SHP77 treated with DMSO at 0.1 percent for 48 hours (cell line): ENCODE measurements around the gene PPFIA1.

ENCODE experiments used
- DNase-seq: peaks from one replicate; lab custom pipeline; 2025; lab: John Stamatoyannopoulos, UW

PPFIA1 gene

GRCh38 chr11:70297341-70297740 is 26.9 kb downstream of the PPFIA1 start:
- no peak for DNase-seq

GRCh38 chr11:70298243-70298915 is 27.9 kb downstream of the PPFIA1 start:
- DNase-seq: no peak

- no peak for DNase-seq
These were observed 29.1 kb downstream of the PPFIA1 start for GRCh38 chr11:70299636-70300035.

GRCh38 chr11:70301191-70301590 is 30.7 kb downstream of the PPFIA1 start:
- DNase-seq: no peak

DNA sequence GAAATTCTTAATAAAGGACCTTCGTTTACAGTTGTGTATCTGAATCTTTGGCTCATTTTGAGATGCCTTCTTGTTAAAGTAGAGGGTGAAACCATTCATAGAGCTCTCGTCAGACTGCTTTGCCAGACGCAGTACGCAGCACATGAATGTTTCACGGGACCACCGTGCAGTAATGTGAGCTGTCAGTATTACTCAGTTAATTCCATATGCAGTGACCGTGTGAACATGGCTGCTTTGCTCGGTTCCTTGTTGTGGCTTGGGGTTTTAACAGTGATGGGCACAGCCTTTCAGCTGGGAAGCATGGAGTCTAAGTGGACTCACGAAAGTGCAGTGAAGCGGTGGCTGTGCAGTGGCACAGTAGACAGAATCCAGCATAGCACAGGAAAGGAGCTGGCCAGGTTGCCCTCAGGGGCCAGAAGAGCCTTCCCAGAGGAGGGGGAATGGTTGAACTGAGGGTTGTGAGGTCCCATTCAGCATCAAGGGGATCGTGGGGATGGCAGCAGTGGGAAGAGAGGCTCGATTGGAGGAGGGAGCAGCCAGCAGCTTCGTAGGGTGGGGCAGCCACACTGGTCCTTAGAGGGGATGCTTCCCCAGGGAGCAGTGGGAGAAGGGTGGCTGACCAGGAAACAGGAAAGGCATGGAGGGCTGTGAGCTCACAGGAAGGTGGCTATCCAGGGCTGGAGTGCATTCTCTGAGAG is 31.4 kb downstream of the PPFIA1 start:
- no peak for DNase-seq

- DNase-seq: no peak
These were observed 31.9 kb downstream of the PPFIA1 start for GRCh38 chr11:70302419-70302752.

DNA sequence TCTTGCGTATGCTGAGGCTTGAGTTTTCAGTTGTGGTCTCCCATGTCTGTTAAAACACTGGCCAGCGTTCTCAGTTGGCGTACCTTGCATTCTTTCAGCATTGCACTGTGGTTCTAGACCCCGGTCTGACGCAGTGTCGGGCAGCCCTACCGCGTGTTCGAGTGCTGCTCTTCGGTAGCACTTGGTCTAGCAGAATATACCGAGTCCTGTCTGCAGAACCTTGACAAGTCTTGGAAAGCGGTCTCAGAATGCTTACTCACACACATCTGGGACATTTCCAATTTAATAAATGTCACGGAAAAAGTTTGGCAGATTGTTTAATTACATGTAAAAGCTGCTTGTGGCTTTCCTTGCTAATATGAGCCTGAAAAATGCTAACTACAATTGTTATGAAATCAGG is 32.6 kb downstream of the PPFIA1 start:
- DNase-seq: no peak

DNA sequence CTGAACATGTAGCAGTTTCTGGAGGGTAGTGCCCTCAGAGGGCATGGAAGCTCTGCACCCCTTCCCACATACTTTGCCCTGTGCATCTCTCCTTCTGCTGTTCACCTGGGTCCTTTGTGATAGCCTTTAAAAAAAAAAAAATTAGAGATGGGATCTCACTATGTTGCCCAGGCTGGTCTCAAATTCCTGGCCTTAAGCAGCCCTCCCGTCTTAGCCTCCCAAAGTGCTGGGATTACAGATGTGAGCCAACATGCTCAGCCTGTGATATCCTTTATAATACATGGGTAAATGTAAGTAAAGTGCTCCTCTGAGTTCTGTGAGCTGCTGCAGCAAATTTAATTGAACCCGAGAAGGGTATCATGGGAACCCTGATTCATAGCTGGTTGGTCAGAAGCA is 33.7 kb downstream of the PPFIA1 start:
- no peak for DNase-seq

DNA sequence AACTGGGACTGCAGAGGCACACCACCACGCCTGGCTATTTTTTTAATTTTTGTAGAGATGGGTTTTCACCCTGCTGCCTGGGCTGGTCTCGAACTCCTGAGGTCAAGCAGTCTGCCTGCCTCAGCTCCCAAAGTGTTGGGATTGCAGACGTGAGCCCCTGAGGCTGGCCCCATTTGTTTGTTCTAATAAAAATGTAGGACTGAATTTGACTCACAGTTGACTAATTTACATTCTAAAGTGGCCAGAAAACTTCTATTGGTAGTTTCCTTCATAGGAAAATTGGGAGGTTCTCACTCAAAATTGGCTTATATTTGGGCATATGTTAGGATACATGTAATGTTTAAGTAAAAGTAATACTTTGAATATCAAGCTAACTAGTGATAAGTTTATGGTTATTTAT is 35.0 kb downstream of the PPFIA1 start:
- no peak for DNase-seq

GRCh38 chr11:70306586-70307033 is 36.1 kb downstream of the PPFIA1 start:
- DNase-seq: no peak

DNA sequence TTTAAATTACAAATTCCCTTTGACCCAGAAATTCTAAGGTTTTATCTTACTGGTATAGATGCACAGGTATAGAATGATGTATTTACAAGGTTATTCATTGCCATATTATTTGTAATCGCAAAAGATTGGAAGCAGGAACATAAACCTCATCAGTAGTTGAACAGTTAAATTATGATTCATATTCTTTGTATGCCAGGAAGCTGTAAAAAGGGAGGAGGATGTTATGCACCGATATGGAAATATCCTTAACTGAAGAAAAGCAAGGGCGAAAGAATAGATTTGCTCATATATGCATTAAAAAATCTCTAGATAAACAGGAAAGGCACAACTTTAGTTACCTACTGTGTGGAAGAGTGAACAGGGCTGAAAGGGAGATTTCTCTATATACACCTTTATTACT is 36.7 kb downstream of the PPFIA1 start:
- DNase-seq: no peak

DNA sequence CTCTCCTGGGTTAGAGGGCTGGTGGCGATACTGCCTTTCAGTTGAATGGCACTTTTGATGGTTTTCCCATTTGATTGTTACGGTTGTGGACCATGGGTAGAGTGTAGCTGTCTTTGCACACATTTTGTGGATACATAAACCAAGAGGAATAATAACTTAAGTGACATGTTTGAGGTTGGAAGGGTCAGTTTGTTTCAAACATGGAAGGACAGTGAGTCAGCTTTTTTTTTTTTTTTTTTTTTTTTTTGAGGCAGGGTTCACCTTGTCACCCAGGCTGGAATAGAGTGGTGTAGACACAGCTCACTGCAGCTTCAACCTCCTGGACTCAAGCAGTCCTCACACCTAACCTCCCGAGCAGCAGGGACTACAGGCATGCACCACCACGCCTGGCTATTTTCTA is 41.1 kb downstream of the PPFIA1 start:
- no peak for DNase-seq

GRCh38 chr11:70312401-70313357 is 42.2 kb downstream of the PPFIA1 start:
- DNase-seq: no peak

DNA sequence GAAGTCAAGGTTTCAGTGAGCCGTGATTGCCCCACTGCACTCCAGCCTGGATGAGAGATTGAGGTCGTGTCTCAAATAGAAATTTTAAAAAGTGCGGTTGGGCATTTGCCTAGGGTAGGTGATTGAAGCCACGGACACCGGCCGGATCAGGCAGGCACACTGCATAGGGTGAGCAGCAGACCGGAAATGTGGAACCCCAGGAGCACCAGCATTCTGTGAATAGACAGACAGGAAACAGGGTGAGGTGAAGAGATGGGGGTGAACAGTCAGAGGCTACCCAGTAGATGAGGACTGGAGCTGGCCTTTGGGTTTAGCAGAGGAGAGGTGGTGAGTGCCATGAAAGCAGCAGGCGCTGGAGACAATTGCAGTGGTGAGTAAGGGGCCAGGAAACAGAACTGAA is 43.5 kb downstream of the PPFIA1 start:
- DNase-seq: no peak

DNA sequence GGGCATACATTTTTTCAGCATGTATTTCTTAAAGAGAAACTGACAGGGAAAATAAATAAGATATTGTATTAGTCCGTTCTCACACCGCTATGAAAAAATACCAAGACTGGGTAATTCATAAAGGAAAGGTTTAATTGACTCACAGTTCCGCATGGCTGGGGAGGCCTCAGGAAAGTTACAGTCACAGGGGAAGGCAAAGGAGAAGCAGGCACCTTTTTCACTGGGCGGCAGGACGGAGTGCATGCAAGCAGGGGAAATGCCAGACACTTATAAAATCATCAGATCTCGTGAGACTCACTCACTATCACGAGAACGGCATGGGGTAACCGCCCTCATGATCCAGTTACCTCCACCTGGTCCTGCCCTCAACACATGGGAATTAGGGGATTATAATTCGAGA is 44.2 kb downstream of the PPFIA1 start:
- DNase-seq: no peak

- no peak for DNase-seq
These were observed 45.2 kb downstream of the PPFIA1 start for GRCh38 chr11:70315716-70316115.

DNA sequence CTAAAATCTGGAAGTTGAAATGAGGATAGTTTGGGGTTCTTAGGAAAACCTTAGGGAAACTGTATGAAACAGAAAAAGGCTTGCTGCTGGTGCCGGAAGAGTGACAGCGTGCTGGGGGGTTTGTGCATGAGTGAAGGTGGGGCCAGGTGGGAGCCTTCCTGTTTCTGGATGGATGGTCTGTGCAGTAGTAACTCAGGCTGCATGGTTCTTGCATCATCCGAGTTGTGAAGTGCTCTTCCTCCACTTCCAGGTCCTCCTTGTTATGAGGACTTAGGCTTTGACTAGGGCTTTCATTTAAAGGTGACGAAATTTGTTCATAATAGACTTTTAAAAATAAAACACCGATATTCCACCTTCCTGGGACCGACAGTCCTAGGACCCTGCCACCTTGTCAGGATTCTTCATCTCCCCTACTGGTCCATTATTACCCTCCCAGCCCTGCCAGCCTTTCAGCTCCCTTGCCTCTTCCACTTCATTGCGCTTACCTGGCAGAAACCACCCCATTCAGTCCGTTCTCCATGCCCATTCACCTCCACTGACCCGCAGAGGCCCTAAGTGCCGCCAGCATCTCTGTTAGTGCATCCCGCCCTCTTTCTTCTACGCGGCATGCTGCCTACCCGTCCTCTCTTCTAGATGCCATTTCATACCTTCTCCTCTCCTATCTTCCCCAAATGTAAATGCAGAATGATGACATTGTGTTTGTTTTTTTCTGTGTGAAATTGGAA is 47.3 kb downstream of the PPFIA1 start:
- DNase-seq: no peak

DNA sequence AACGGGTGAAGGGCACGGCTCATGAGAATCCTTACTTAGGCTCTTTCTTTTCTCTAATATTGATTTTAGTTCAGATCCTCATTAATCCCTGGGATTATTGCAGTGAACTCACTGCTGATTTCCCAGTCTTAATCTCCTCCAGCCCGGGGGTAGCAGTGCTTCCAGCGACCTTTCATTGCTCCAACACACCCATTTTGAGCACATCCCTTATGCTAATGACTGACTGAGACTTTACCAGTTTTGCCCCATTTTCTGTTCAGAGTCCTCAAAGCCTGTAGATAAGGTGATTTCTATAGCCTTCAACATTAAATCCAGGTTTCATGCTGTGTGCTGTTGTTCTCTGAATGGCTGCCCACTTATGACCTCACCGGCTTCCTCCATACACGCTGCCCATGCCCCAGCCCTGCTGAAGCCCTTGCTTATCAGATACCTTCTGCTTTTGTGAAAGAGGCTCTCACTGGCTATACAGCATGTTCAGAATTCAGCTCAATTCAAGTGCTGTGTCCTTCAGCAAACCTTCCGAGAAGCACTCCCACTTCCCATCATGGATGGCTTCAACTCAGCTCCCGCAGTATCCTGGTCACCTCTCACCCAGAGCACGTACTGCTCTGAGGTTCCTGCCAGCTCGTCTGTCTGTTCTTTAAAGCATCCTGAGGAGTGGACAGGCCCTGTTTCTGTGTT is 49.0 kb downstream of the PPFIA1 start:
- DNase-seq: no peak

DNA sequence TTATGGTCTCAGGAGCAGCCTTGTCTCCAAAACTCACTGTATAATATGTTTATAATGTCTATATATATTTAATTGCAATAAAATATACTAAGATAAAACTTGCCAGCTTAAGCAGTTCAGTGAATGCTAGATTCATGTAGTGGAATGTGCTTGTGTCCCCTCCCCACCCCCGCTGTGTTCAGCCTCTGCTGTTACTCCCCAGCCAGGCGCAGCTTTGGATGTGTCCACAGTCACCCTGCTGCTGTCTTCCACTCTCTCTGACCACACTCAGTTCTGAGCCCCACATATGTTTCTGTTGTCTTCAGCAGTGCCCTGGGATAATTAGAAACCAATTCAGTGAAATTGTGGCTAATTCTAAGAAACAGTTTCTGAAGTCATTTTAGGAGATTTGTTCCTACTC is 52.2 kb downstream of the PPFIA1 start:
- no peak for DNase-seq

- no peak for DNase-seq
These were observed 53.3 kb downstream of the PPFIA1 start for GRCh38 chr11:70323806-70324205.

GRCh38 chr11:70324376-70325115 is 54.1 kb downstream of the PPFIA1 start:
- no peak for DNase-seq
